GM21717 (cell line): Measurements from ENCODE around the gene TBC1D3B.
"Not testable (repeated sequence)": the region's sequence is repeated elsewhere in the genome, so short reads cannot be mapped to it uniquely, and the experiment has no call there.

Experiments used
- ATAC-seq: cut with Tn5 transposase; IDR thresholded peaks from one replicate; pipeline ENCODE4 v1.9.1; 2021; ENCODE audit warnings: mild to moderate bottlenecking, moderate library complexity; ENCODE audit not compliant: unreplicated experiment

TBC1D3B gene

DNA sequence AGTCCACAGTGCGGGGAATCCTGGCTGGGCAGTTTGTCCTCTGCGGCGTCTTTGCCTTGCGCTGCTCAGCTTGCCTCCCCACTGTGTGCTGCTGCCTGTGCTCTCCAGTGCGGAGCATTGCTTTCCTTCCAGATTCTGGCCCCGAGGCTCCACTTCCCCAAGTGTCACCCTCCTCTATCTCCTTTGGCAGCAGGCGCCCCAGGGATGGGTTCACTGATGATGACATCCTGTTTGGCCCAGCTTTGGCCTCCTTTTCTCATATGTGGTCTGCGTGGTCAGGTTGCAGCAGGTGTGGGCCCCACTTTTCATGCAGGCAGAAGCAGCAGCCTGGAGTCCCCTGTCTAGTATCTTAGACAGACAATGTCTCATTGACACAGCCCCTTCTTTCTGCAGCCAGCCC is 25.1 kb upstream of the TBC1D3B start:
- ATAC-seq: not testable (repeated sequence)

DNA sequence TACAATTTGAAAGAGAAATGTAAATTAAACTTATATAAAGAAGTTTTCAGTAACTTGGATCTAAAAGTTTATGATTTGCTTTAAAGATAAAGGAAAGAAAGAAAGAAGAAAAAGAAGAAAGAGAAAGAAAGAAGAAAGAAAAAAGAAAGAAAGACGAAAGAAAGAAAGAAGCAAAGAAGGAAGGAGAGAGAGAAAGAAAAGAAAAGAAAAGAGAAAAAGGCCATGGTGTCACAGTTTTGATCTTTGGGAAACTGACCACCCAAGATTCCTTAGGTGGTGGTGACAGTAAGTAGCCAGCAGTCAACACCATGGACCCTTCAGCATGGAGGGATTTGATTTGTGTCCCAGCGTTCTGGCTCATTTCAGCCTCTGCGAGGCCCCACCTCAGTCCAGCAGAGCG is 24.7 kb upstream of the TBC1D3B start:
- not testable (repeated sequence) for ATAC-seq

DNA sequence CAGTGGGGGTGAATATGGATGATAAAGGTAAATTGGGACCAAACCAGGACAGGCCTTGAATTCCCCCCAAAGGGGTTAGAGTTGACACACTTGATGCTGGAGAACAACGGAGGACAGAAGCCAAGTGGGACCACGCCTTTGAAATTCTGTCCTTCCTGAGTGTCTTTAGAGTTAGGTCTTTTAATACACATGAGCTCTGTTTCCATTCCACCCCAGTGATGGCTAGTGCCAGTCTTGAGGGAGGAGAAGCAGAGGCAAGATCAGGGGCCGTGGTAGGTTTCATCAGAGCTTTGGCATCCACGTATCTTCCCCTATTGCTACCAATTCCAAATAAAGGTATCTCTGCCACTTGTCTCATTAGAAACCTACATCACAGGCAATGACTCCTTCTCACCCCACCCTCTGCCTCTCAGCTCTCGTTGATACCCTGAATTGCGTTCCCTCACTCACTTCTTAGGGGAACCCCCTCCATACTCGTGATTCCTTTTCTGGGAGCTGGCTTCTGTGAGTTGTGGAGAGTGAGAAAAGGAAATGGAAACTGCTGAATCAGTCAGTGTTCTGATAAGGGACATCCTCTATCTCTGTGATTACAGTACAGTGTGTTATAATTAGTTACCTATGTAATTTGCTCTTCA is 22.5 kb upstream of the TBC1D3B start:
- peak; percentile 28 for ATAC-seq

DNA sequence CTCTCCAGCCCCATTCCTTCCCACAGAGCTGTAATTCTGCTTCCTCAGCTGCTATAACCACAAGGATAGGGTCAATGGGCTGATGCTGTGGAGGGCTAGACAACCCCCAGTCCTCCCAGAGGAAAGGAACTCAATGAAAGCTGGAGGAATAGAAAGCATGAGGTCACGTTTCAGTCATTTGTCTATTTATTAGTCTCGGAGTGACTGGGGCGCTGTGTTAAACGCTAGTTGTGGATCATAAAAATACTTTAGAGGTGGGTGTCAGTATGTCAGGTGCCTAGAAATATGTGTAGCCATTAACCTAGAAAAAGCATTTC is 20.9 kb upstream of the TBC1D3B start:
- peak; percentile 29 for ATAC-seq

DNA sequence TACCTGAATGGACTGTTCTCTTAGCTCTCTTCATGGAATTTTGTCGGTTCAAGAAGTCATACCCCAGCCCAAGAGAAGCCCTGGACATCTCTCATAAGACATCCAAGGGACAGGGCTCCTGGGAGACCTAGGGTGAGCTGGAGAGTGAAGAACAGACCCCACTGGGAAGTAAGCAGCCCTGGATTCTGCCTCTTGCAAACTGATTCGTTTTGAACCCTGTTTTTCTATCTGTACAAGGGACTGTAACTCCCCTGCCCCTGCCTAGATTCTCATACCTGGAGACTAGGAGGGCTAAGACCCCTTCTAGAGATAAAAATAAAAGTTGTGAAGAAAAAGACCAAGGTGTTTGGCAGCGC is 19.7 kb upstream of the TBC1D3B start:
- no peak for ATAC-seq

DNA sequence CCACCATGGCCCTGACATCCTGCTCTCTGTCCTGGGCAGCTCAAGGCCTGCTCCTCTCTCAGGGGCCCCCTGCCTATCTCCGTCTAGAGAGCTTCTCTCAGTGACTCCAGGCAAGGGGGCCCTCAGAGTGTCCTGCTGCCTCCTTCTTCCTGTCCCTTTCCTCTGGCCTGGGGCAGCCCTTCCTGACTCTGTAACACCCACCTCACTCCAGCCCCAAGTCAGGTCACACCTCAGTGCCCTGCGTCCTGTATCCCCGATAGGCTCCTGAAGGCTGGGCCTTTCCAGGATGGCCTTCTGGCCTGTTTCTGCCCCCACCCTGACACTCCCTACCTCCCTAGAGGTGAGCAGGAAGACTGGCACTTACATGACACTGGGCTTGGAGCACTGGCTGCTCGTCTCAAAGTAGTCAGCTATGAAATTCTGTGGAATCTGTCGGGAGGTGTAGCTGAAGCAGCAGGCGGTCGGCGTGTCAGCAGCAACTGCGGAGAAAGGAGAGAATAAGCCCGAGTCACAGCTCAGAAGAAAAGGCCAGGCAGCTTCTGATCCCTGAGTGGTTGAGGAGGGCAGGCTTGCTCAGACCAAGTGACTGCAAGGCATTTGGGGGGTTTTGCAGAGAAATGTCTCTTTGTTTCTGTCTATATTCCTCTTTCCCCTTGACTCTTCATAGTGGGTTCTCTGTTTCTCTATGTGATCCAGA is 19.1 kb upstream of the TBC1D3B start:
- no peak for ATAC-seq

DNA sequence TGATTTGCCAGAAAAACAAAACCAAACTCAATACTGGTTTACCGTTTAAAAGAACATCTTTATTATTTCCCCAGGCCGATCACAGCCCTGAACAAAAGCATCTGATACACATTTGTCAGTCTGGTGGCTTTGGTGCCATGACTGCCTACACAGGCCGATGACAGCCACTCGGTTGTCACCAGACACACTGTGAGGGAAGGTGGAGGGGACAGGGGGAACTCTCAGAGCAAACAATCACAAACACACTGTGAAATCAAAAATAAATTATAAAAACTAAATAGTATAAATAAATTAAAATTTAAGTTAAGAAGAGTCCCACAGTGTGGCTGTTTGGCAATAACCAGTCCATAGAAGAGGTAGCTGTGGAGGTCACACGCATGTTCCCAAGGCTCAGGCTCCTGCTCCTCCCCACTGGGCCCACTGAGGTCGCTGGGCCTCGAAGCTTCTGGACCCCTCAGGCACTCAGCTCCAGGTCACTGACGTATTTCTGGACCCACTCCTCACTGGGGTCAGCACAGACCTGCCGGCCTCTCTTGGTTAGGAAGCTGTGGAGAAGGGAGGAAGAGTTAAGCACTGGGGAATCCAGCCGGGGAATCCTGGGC is 18.5 kb upstream of the TBC1D3B start:
- ATAC-seq: not testable (repeated sequence)

DNA sequence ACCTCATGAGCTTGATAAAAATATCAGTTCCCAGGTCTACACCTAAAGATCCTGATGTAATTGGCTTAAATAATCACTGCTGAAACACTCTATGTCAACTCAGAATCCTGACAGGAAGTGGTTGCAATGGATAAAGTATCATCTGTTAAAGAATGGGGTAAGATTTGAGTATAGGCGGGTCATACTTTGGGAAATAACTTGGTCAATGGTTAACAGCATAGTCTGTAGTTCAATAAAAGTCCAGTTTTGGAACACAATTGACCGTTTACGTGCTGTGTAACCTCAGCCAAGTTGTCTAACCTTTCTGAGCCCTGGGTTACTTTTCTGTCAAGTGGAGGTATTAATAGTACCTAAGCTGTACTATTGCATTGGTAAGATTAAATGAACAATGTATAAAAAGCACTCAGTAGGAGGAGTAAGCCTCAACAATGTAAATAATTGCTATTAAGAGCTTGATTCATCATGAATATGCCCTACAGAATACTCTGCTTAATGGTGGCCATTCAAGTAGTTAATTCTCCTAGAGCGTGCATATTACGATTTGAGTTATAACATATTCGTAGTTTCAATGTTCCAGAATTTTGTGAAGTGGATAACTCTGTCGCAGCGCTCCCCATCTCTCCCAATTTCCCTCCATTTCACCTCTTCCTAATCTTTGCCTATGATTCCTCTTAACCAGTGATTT is 17.9 kb upstream of the TBC1D3B start:
- not testable (repeated sequence) for ATAC-seq

DNA sequence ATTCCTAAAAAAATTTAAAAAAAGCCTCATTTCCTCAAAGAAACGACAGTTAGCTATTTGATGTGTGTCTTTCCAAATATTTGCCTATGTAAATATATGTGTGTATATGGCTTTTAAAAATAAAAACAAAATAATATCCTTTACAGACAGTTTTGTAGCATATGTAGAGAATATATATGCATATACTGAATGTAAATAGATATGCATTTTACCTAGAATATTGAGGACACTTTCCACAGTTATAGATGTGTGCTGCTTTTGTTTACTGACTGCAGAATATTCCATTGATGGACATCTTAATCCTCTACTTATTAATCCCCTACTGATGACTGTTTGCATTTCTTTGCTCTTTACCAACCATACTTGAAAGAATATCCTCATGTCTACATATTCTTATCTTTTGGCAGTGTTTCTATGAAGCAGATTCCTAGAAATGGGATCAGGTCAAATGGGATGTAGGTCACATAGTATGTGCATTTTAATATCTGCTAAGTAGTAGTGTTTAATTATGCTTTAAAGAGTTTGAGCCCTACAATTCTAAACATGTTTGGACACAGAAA is 16.9 kb upstream of the TBC1D3B start:
- no peak for ATAC-seq

DNA sequence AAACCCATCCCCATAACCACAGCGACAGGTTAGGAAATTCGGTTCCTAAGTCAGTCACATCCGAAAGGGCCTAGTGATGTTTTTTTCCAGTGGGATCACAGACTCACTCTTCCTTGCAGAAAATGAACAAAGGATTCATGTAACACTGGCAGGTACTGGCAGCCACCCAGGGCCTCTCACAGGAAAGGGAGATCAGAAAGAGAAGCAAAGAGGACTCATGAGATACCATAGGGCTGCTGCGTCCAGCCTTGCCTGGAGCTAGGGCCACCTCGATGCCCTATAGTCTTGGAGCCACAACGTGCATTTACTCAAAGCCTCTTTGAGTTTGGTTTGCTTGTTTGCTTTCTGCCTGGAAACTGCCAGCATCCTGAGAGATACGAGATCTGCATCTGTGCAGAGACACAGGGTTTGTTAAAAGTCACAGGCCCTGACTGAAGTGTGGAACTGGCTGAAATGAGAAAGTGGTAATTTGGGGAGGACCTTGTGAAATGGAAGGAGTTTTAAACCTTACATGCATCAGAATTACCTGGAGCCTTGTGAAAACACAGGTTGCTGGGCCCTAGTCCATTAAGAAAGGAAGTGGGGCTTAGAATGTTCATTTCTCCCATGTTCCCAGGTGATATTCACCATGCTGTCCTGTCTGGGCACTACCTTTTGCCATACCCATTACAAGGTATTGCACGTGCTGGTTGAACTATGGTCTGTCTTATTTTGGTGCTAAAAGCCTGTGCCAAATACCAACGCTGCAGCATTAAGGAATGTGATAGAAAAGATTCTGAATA is 14.3 kb upstream of the TBC1D3B start:
- ATAC-seq: not testable (repeated sequence)

DNA sequence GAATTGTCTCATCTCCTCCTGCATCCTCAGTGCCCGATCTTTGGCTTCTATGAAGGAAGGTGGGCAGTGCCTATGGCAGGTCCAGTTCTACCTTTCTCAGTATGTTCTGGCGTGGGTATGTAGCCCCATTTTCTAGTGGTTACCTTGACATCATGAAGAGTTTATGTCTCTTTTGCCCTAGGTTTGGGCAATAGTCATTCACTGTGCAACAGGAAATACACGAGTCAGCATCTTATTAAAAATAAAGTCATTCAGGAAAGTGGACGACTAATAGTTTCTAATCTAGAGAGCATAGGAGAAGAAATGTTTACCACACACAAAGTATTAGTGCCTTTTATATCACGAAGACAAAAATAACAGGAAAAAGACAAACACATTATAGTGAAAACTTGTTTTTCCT is 13.6 kb upstream of the TBC1D3B start:
- ATAC-seq: not testable (repeated sequence)

DNA sequence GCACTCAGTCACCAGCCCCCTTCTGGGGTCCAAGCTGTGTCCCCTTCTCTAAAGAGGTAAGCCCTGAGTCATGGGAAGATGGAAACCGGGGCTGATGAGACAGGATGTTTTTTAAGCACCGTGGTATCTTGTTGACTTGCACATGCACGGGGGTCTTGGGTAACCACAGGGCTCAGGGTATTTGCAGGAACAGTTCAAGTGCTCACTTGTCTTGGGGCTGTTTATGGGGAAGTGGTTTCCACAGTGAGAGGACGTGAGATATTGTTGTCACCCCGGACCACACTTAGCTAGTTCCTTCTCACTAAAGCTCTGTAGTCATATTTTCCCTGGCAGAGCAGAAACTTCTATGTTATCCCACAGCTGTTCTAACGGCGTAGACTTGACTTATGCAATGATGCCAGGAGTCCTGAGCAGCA is 12.5 kb upstream of the TBC1D3B start:
- peak; percentile 43 for ATAC-seq

DNA sequence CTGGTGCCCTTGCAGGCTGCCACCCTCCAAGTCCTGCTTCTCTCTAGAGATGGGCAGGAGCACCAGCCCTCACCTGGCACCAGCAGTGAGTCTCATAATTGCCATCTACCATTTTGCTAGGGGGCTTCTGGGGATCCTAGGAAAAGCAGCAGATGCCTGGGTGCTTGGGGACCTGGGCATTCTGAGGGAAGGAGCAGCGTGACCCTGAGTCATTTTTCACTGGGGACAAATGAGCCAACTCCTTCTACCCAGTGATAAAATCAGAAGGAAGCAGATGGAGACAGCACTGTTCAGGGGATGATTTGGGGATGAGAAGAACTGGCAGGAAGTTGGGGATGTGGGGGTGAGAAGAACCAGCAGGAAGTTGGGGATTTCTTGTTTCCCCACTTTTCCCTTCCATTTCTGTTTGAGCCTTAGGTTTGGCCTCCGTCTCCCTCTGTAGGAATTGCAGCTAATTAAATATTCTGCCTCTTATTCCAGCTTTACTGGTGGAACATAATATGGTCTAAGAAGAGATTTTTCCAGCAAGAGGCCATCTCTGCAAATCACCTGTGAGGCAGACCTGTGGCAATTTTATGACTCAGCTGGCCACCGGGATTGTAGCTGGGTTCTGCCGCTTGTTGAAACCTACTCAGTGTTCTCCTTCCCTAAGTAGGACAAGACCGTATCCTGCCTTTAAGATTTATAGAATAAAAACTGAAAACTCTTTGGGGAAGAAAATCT is 11.7 kb upstream of the TBC1D3B start:
- not testable (repeated sequence) for ATAC-seq

DNA sequence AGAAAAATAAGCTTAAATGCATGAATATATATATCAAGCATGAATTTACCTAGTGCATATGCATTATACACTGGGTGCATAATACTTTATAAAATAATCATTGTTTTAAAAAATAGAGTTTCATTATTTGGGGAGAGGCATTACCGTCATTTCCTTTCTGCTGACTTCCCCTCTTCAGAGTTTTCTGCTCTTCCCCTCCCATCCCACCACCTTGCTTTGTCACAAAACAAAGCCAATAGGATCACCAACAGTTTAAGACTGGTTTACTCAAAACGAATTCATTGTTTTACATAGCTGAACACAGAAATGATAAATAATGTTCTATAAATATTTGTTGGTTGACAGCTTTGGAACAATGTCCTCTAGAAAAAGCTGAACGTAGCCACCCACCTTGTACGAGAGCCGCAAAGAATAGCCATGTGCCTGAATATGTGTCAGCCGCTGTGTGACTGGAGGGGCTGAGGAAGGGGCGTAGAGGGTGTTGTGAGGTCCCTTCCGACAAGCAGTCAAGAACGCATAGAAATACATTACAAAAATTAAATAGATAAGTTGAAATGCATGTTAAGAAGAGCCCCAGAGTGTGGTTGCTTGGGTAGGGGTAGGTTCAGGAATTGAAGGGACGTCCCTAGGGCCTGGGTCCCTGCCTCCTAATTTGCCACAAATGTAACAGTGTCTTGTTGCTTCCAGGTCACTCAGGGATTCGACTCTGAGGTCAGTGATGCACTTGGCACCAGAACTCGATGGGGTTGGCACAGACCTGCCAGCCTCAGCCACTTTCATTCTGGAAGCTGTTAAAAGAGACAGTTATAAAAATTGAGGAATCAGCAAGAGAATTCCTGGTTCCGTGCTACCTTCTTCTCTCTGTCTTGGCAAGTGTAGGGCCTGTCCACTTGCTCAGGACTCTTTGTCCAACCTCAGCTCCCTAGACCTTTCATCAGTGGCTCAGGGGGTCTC is 10.7 kb upstream of the TBC1D3B start:
- ATAC-seq: not testable (repeated sequence)

DNA sequence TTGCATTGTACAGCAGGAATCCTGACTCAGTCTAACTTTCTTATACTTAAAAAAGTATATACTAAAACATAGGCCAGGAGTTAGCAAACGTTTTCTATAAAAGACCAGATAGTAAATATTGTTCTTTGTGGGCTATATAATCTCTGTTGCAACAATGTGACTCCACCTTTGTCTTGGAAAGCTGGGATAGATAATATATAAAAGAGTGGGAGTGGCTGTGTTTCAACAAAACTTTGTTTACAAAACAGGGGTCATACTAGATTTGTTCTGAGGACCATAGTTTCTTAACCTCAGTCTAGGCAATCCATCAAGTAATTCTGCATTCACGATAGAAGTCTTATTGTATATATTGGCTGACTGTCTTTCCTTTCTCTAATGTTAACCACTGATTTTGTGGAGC is 9.0 kb upstream of the TBC1D3B start:
- ATAC-seq: no peak

DNA sequence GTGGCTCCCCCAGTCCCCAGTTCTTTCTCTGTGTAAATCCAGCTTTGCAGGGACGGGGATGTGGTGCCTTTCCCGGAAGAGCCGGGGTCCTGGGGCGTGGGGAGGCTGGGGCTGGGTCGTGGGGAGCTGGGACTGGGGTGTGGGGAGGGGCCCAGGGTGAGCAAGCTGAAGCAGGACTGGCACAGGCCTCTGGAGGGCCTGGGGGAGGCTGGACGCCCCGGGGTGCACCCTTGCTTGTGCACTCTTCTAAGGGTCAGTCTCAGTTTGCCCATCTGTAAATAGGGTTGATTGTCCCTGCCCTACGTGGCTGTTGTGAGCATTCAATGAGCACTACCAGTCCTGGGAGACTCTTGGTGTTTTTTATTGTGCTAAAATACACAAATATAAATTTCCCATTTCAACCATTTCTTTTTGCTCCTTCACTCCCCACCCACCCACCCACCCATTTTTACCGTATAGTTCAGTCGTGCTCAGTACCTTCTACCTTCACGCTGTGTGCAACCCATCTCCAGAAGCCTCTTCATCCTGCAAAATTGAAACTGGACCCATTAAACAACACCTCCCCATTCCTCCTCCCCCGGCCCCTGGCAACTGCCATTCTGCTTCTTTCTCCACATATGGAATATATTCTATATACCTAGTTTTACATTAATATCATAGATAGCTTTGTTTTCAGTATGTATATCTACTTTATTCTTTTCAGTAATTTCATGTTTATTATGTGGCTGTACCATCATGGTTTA is 7.8 kb upstream of the TBC1D3B start:
- ATAC-seq: no peak

DNA sequence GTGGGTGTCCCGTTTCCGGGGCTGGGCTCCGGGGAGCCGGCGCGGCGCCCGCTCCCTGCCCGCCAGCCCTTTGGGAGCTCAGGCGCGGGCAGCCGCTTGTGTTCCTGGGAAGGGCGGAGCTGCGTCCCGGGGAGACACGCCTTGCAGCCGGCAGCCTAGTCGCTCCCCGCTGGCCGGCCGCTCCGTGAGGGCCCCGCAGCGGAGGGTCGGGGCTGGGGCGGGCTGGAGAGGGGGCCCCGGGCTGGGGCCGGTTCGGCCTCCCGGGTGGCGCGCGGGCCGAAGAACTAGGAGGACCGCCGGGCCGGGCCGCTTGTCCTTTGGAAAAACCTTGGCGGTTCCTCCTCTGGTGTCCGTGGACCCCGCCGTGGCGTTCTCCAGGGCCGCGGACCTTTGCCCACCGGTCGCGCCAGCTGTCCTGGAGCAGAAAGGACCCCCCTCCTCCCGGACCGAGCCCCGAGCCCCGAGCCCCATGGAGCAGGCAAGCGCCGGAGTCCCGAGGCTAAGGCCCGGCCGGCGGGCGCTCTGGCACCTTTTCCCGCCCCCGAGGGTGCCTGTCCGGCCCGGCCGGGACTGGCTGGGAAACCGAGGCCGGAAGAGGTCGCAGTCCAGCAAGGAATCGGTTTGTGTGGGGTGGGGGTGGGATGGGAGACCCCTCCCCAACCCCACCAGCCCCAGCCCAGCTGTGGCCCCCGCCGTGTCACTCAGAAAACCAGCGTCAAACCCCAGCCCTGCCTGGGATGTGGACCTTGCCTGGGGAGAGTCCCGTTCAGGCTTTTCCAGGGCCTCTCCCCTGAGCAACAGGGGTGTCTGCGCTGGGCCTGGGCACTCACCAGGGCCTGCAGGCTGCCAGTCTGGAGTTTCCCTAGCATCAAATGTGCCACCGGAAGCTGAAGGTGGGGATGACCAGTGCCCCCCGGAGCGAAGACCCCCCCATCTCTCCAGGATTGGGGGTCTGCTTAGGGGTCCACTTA is 6.8 kb upstream of the TBC1D3B start:
- ATAC-seq: no peak
